Colonic mucosa (tissue), 4 donors: ENCODE measurements around the gene SIVA1. TPM values are rescaled to one million over a fixed set of nuclear protein-coding genes. Genes with fewer than 3 reads are reported as not detected.
A peak's percentile ranks its signal among the peaks of the same experiment; 100 is the strongest.

Experiments used
- DNase-seq: peaks from one replicate; pipeline ENCODE4 v3.0.0-alpha.2; 2020
- H3K27ac ChIP-seq: fragments of 200-600 bp; one replicate; pipeline ENCODE4 v1.8.0; 2021
- H3K27me3 ChIP-seq: fragments of 200-600 bp; one replicate; pipeline ENCODE4 v1.8.0; 2021
- H3K36me3 ChIP-seq: fragments of 200-600 bp; one replicate; pipeline ENCODE4 v1.8.0; 2021
- H3K4me1 ChIP-seq: fragments of 200-600 bp; one replicate; pipeline ENCODE4 v1.8.0; 2021; ENCODE audit warnings: mild to moderate bottlenecking
- H3K4me3 ChIP-seq: fragments of 200-600 bp; one replicate; pipeline ENCODE4 v1.8.0; 2021
- H3K9ac ChIP-seq, 2 donors: one replicate each; pipeline ENCODE4 v1.7.0; 2013; ENCODE audit warnings: control low read depth in 2 of 2, low read depth in 2 of 2, low read length in 2 of 2
- H3K9me3 ChIP-seq: fragments of 200-600 bp; one replicate; pipeline ENCODE4 v1.8.0; 2021
- intact Hi-C: fragments of 100-400 bp; cut with DNase I; formaldehyde crosslinking; loops from one replicate; pipeline ENCODE4 v1.14.1; 2022
- total RNA-seq, 2 donors: library from RNA; stranded (reverse); fragmentation: NEBNext Ultra II Directional in 1 of 2; extraction: Animal tissue kit (Norgen Biotek cat#: 25700) in 1 of 2; gene quantifications; one replicate each; pipeline ENCODE4 v1.2.1, GENCODE V29; 2021
- TF ChIP-seq, protein P1 (sequence below): fragments of 200-600 bp; IDR thresholded peaks from one replicate; pipeline ENCODE4 v1.8.0; 2022; ENCODE audit warnings: antibody characterized with exemption, mild to moderate bottlenecking
- donor health status: healthy.
- donor health status: DM: no; HTN: no; CAD: no.
- donor health status: DM: no; HTN: no; CAD: no.

The SIVA1 gene
- total RNA-seq, 2 donors from 2014 or later: 58.8 to 153 TPM

DNA sequence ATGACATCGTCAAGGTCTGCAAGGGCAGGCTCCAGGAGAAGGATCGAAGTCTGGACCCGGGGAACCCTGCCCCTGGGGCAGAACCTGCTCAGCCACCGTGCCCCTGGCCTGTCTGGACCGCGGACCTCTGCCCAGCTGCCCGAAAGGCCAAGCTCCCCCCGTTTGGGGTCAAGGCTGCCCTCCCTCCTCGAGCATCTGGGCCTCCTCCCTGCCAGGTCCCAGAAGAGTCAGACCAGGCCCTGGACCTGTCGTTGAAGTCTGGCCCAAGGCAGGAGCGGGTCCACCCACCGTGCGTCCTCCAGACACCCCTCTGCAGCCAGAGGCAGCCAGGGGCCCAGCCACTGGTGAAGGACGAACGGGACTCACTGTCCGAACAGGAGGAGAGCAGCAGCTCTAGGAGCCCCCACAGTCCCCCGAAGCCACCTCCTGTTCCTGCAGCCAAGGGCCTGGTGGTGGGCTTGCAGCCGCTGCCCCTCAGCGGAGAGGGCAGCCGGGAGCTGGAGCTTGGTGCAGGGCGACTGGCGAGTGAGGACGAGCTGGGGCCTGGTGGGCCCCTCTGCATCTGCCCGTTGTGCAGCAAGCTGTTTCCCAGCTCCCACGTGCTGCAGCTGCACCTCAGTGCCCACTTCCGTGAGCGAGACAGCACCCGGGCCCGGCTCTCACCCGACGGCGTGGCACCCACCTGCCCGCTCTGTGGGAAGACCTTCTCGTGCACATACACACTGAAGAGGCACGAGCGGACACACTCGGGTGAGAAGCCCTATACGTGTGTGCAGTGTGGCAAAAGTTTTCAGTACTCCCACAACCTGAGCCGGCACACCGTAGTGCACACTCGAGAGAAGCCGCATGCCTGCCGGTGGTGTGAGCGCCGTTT is 48.8 kb downstream of the SIVA1 start:
- DNase-seq: no peak
- Histone ChIP-seq H3K9ac (peak overlapping the region; percentile 63 to 75), H3K4me3 (peak overlapping the region; percentile 80), H3K36me3 (no peaks in the 10 kb centered on the region), H3K9me3 (no peaks in the 10 kb centered on the region), H3K27ac (peak overlapping the region; percentile 89), H3K27me3 (no peaks in the 10 kb centered on the region), H3K4me1 (peaks cover 17% of the 10 kb centered on the region)
- TF ChIP-seq, protein P1, sequence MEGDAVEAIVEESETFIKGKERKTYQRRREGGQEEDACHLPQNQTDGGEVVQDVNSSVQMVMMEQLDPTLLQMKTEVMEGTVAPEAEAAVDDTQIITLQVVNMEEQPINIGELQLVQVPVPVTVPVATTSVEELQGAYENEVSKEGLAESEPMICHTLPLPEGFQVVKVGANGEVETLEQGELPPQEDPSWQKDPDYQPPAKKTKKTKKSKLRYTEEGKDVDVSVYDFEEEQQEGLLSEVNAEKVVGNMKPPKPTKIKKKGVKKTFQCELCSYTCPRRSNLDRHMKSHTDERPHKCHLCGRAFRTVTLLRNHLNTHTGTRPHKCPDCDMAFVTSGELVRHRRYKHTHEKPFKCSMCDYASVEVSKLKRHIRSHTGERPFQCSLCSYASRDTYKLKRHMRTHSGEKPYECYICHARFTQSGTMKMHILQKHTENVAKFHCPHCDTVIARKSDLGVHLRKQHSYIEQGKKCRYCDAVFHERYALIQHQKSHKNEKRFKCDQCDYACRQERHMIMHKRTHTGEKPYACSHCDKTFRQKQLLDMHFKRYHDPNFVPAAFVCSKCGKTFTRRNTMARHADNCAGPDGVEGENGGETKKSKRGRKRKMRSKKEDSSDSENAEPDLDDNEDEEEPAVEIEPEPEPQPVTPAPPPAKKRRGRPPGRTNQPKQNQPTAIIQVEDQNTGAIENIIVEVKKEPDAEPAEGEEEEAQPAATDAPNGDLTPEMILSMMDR: no peak
- intact Hi-C loops: no loop called here

DNA sequence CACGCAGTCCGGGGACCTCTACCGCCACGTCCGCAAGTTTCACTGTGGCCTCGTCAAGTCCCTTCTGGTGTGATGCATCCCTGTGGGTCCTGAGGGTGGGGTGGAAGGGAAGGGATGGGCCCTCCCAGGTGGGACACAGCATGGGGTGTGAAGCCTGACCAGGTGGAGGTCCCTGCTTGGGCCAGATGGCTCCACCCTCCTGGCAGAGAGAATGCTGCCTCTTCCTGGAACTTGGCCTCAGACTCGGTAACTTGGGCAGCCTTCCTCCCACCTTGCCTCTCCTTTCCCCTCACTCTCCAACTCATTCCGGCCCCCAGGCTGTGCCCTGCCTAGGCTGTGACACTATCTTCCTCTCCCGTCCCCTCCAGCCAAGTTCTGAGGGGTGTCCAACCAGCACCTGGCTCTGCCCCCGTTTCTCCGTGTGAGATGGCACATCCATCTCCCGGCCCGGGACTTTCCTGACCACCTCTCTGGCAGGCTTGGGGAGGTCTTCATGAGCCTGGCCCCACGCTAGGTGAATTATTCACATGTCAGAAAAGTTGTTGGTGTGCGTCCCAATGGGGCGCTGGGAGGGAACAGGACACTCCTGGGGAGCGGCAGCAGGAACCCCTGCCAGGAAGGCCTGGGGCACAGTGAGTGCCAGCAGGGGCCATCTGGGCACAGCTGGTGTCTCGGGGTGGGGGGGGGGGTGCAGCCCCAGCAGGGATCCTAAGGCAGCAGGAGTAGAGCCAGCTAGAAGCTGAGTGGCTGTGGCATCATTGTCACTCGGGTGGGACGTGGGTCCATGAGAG is 49.6 kb downstream of the SIVA1 start:
- H3K4me1 ChIP-seq: peaks cover 15% of the 10 kb centered on the region
- H3K4me3 ChIP-seq: no peak overlapping the region
- H3K27me3 ChIP-seq: no peaks in the 10 kb centered on the region
- TF ChIP-seq, protein P1: no peak
- H3K36me3 ChIP-seq: no peaks in the 10 kb centered on the region
- DNase-seq: no peak
- no peak overlapping the region for H3K9ac ChIP-seq
- no peak overlapping the region for H3K27ac ChIP-seq
- H3K9me3 ChIP-seq: no peaks in the 10 kb centered on the region
- intact Hi-C loops: no loop called here

DNA sequence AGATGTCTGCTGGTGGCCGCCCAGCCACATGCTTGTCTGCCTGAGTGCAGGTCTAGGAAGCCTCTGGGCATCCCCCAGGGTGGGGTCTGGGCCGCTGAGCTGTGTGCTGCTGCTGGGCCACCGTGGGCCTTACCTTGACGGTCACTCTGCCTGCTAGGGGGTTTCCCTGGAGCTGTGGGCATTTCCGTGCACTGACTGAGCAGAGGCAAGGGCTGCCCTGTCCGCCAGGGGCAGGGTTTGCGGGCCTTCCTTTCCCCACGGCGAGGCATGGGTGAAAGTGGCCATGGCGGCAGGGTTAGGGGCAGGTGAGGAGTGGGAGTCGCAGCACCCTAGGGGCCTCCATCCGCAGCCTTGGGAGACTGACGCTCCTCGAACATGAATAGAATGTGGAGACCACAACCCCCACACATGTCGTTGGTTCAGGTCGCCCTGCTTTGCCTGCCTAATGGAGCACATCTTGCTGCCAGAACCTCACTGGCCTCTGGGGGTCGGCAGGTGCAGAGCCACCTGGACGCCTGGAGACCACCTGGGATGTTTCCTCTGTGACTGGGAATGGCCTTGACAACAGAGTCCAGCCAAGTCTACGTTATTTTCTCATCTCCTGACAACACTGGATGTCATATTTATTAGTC is 50.4 kb downstream of the SIVA1 start:
- no peaks in the 10 kb centered on the region for H3K9me3 ChIP-seq
- no peaks in the 10 kb centered on the region for H3K36me3 ChIP-seq
- no peaks in the 10 kb centered on the region for H3K27me3 ChIP-seq
- no peak for DNase-seq
- peaks cover 11% of the 10 kb centered on the region for H3K4me1 ChIP-seq
- H3K9ac ChIP-seq: no peak overlapping the region
- no peak overlapping the region for H3K27ac ChIP-seq
- intact Hi-C loops: no loop called here
- TF ChIP-seq, protein P1: no peak
- H3K4me3 ChIP-seq: no peak overlapping the region

- no peaks in the 10 kb centered on the region for H3K36me3 ChIP-seq
- TF ChIP-seq, protein P1: no peak
- H3K27ac ChIP-seq: no peak overlapping the region
- no peaks in the 10 kb centered on the region for H3K27me3 ChIP-seq
- DNase-seq: no peak
- H3K9ac ChIP-seq: peak overlapping the region in 1 of 2 donors; percentile 26
- intact Hi-C loops: no loop called here
- H3K4me3 ChIP-seq: no peak overlapping the region
- H3K9me3 ChIP-seq: no peaks in the 10 kb centered on the region
- H3K4me1 ChIP-seq: peaks cover 11% of the 10 kb centered on the region
Observed at GRCh38 chr14:104803912-104804410, 51.0 kb downstream of the SIVA1 start.
